DND-41 (cell line): ENCODE results near the gene NT5C1B.

Experiments used
- ATAC-seq: fragments of 200-7000 bp; cut with Tn5 transposase; 3 replicates; pipeline ENCODE4 v1.9.1; 2021; ENCODE audit warnings: low read depth; ENCODE audit not compliant: insufficient read depth
- DNase-seq: peaks from one replicate; pipeline ENCODE4 v3.0.0-alpha.2; 2020
- H2AFZ ChIP-seq: 2 replicates; pipeline ENCODE4 v1.6.0; 2012; ENCODE audit warnings: low read depth, low read length
- H3K27ac ChIP-seq: 2 replicates; pipeline ENCODE4 v1.5.1; 2012; ENCODE audit warnings: low read length, inconsistent platforms
- H3K27me3 ChIP-seq: fragments of 200-600 bp; sonication (generic); 2 replicates; pipeline ENCODE4 v1.6.0; 2012; ENCODE audit warnings: low read length, mild to moderate bottlenecking, inconsistent platforms; ENCODE audit not compliant: insufficient read depth, poor library complexity
- H3K36me3 ChIP-seq: 2 replicates; pipeline ENCODE4 v1.5.1; 2012; ENCODE audit warnings: low read length, inconsistent platforms; ENCODE audit not compliant: insufficient read depth
- H3K4me1 ChIP-seq: 2 replicates; pipeline ENCODE4 v1.5.1; 2012; ENCODE audit warnings: mild to moderate bottlenecking, low read length; ENCODE audit not compliant: insufficient read depth
- H3K4me2 ChIP-seq: 2 replicates; pipeline ENCODE4 v1.6.0; 2012; ENCODE audit warnings: mild to moderate bottlenecking, moderate library complexity, low read length, inconsistent platforms; ENCODE audit not compliant: insufficient read depth
- H3K4me3 ChIP-seq, 2 experiments: fragments of 200-600 bp in 1 of 2; shearing (Covaris generic) in 1 of 2; 2 replicates each; pipeline ENCODE4 v1.5.1; 2012 to 2016; ENCODE audit warnings: inconsistent platforms in 2 of 2, low read length in 2 of 2, mild to moderate bottlenecking in 2 of 2, low read depth in 1 of 2, moderate library complexity in 1 of 2
- H3K79me2 ChIP-seq: 2 replicates; pipeline ENCODE4 v1.6.0; 2012; ENCODE audit warnings: low read length, inconsistent platforms; ENCODE audit not compliant: insufficient read depth
- H3K9ac ChIP-seq: 2 replicates; pipeline ENCODE4 v1.6.0; 2012; ENCODE audit warnings: low read depth, mild to moderate bottlenecking, inconsistent platforms, low read length, moderate library complexity
- H3K9me3 ChIP-seq: 2 replicates; pipeline ENCODE4 v1.5.1; 2012; ENCODE audit warnings: low read length, moderate library complexity, mild to moderate bottlenecking, inconsistent platforms; ENCODE audit not compliant: insufficient read depth, severe bottlenecking
- H4K20me1 ChIP-seq: 2 replicates; pipeline ENCODE4 v1.6.0; 2012; ENCODE audit warnings: low read length; ENCODE audit not compliant: insufficient read depth
- CTCF ChIP-seq: IDR thresholded peaks from 2 replicates; pipeline ENCODE4 v1.5.1; 2012; ENCODE audit warnings: borderline replicate concordance, low read length, moderate library complexity, mild to moderate bottlenecking; ENCODE audit not compliant: poor library complexity, severe bottlenecking; ENCODE audit errors: extremely low read depth
- EZH2 ChIP-seq: IDR thresholded peaks from 3 replicates; pipeline ENCODE4 v1.6.1; 2012; ENCODE audit warnings: borderline replicate concordance, low read depth, mild to moderate bottlenecking, moderate library complexity, low read length, inconsistent platforms; ENCODE audit not compliant: severe bottlenecking

NT5C1B gene

GRCh38 chr2:18588049-18588448 lies 1.3 kb downstream of the NT5C1B start:
- Histone ChIP-seq H3K9ac (no peak overlapping the region), H4K20me1 (no peaks in the 10 kb centered on the region), H3K4me1 (no peaks in the 10 kb centered on the region), H3K4me3 (no peak overlapping the region), H3K36me3 (no peaks in the 10 kb centered on the region), H3K4me2 (no peak overlapping the region), H2AFZ (no peak overlapping the region), H3K27me3 (no peaks in the 10 kb centered on the region), H3K27ac (no peak overlapping the region), H3K79me2 (no peaks in the 10 kb centered on the region), H3K9me3 (no peaks in the 10 kb centered on the region)
- ATAC-seq (no peak), DNase-seq (no peak)
- TF ChIP-seq EZH2 (no peak), CTCF (no peak)

GRCh38 chr2:18585526-18585925 lies 3.8 kb downstream of the NT5C1B start:
- ATAC-seq (no peak), DNase-seq (no peak)
- no peaks in the 10 kb centered on the region for H3K36me3 ChIP-seq
- no peak overlapping the region for H3K4me3 ChIP-seq
- TF ChIP-seq CTCF: no peak
- no peak for TF ChIP-seq EZH2
- no peaks in the 10 kb centered on the region for H3K9me3 ChIP-seq
- no peak overlapping the region for H3K4me2 ChIP-seq
- no peaks in the 10 kb centered on the region for H3K79me2 ChIP-seq
- no peak overlapping the region for H3K27ac ChIP-seq
- H3K4me1 ChIP-seq: no peaks in the 10 kb centered on the region
- no peaks in the 10 kb centered on the region for H3K27me3 ChIP-seq
- no peak overlapping the region for H3K9ac ChIP-seq
- H4K20me1 ChIP-seq: no peaks in the 10 kb centered on the region
- H2AFZ ChIP-seq: no peak overlapping the region

- no peak overlapping the region for H3K4me3 ChIP-seq
- TF ChIP-seq CTCF (no peak), EZH2 (no peak)
- no peak for ATAC-seq
Observed at GRCh38 chr2:18584608-18584954, 4.8 kb downstream of the NT5C1B start.

More at GRCh38 chr2:18584608-18584954, 4.8 kb downstream of the NT5C1B start:
- H3K4me1 ChIP-seq: no peaks in the 10 kb centered on the region
- no peaks in the 10 kb centered on the region for H3K79me2 ChIP-seq
- H4K20me1 ChIP-seq: no peaks in the 10 kb centered on the region
- no peak overlapping the region for H3K9ac ChIP-seq
- no peaks in the 10 kb centered on the region for H3K36me3 ChIP-seq
- H3K9me3 ChIP-seq: no peaks in the 10 kb centered on the region
- no peak overlapping the region for H3K4me2 ChIP-seq
- no peak for DNase-seq
- no peaks in the 10 kb centered on the region for H3K27me3 ChIP-seq
- H2AFZ ChIP-seq: no peak overlapping the region
- no peak overlapping the region for H3K27ac ChIP-seq
